Transverse colon (tissue), 4 donors: ENCODE data around the gene DGKG. TPM values are rescaled to one million over a fixed set of nuclear protein-coding genes. Genes with fewer than 3 reads are reported as not detected.

Experiments used
- DNase-seq: peaks from one replicate; pipeline ENCODE4 v3.0.0-alpha.2; 2019
- H3K27ac ChIP-seq, 4 donors: fragments of 200-600 bp; sonication (generic); 2 replicates each; pipeline ENCODE4 v1.5.1; 2016 to 2018; ENCODE audit warnings: inconsistent platforms in 4 of 4
- H3K27me3 ChIP-seq: fragments of 200-600 bp; sonication (generic); 2 replicates; pipeline ENCODE4 v1.5.1; 2017; ENCODE audit warnings: inconsistent platforms
- H3K36me3 ChIP-seq, 4 donors: fragments of 200-600 bp; sonication (generic); 2 replicates each; pipeline ENCODE4 v1.5.1; 2017 to 2019; ENCODE audit warnings: inconsistent platforms in 4 of 4
- H3K4me1 ChIP-seq, 4 donors: fragments of 200-600 bp; sonication (generic); 2 replicates each; pipeline ENCODE4 v1.5.1; 2017 to 2020; ENCODE audit warnings: inconsistent platforms in 4 of 4
- H3K4me3 ChIP-seq, 4 donors: fragments of 200-600 bp; sonication (generic); 1 replicate in 1 of 4; 2 replicates in 3 of 4; pipeline versions ENCODE4 v1.5.1 to v1.6.1; 2017 to 2019; ENCODE audit warnings: inconsistent platforms in 4 of 4
- H3K9me3 ChIP-seq, 2 donors: fragments of 200-600 bp; sonication (generic); 2 replicates each; pipeline ENCODE4 v1.5.1; 2017 to 2019; ENCODE audit warnings: inconsistent platforms in 2 of 2
- EP300 ChIP-seq: sonication (generic); formaldehyde crosslinking; IDR thresholded peaks from one replicate; pipeline ENCODE4 v1.6.1; 2017; ENCODE audit warnings: antibody characterized with exemption, low read depth
- POLR2A ChIP-seq: fragments of 450-650 bp; IDR thresholded peaks from one replicate; pipeline ENCODE4 v1.6.1; 2016; ENCODE audit warnings: antibody characterized with exemption, mild to moderate bottlenecking, moderate library complexity
- POLR2AphosphoS5 ChIP-seq, 3 donors: sonication (generic); formaldehyde crosslinking; IDR thresholded peaks; one replicate each; pipeline ENCODE4 v1.6.1; 2016; ENCODE audit warnings: antibody characterized with exemption in 3 of 3
- WGBS, 2 donors: methylation state at CpG; one replicate each; pipeline ENCODE4 v1.1.5; 2018; ENCODE audit warnings: low coverage in 1 of 2; 5-methylcytosine and 5-hydroxymethylcytosine counted together
- in situ Hi-C, 4 donors: fragments of 200-750 bp; cut with MboI; loops; one replicate each; pipeline versions ENCODE4 v1.15.0 to v1.15.1; 2017; ENCODE audit warnings: low sequenced_read_pairs in 3 of 4, low pct_ligation_motif_present in 1 of 4, low pct_unique_long_range_greater_than_20kb in 1 of 4
- intact Hi-C: fragments of 100-400 bp; cut with DNase I; formaldehyde crosslinking; loops from one replicate; pipeline ENCODE4 v1.15.1; 2023; ENCODE audit warnings: low total_unique reads
- total RNA-seq, 4 donors: library from RNA; depleted of rRNA; stranded (reverse); fragments of >200 nt; gene quantifications; one replicate each; pipeline ENCODE4 v1.1.0, GENCODE V29; 2016
- TF ChIP-seq, protein P1 (sequence below), 5 experiments: fragments of 200-600 bp in 3 of 5; fragments of 450-650 bp in 2 of 5; sonication (generic) in 3 of 5; IDR thresholded peaks; 1 replicate in 2 of 5; 2 replicates in 3 of 5; pipeline ENCODE4 v1.5.1; 2016 to 2017; ENCODE audit warnings: antibody characterized with exemption in 5 of 5, inconsistent platforms in 3 of 5, mild to moderate bottlenecking in 2 of 5, moderate library complexity in 1 of 5

The DGKG gene
- total RNA-seq, 4 donors from 2014 or later: 1.00 to 2.9 (median 1.8) TPM

DNA sequence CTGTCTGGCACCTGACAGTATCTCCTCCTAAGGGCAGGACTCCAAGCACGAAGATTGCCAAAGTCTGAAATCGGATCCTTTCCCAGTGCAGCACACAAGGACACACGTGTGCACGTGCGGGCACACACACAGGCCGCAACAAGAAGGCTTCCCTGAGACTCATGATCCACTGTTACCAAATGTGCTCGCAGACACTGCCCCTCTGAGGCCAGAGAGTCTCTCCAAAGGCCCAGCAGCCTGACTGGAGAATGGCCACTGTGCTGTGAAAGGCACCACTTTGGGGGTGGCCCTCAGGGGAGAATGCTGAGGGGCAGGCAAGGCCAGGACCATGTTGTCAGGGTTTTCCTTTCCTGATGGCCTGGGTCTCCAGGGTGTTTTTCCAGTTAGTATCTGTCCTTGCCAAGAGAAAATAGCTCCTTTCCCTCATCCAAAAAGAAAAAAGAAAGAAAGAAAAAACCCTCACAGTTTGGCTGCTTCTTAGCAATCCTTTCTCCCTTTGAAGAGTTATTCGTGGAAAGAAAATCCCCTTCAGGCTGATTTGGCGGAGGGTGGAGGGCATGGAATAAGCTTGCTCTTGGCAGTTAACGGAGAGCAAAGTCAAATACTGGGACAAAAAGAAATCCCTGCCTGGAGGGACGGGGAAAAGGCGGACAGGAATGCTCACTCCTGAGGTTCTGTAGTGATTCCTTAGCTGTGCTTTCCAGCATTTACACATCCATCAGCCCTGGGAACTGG is 141.0 kb downstream of the DGKG start:
- in situ Hi-C loops (no loop called here), intact Hi-C loops (no loop called here)
- DNase-seq: no peak
- no peak for TF ChIP-seq POLR2AphosphoS5 (IDR thresholded peaks at IDR 0.05)
- TF ChIP-seq, protein P1, sequence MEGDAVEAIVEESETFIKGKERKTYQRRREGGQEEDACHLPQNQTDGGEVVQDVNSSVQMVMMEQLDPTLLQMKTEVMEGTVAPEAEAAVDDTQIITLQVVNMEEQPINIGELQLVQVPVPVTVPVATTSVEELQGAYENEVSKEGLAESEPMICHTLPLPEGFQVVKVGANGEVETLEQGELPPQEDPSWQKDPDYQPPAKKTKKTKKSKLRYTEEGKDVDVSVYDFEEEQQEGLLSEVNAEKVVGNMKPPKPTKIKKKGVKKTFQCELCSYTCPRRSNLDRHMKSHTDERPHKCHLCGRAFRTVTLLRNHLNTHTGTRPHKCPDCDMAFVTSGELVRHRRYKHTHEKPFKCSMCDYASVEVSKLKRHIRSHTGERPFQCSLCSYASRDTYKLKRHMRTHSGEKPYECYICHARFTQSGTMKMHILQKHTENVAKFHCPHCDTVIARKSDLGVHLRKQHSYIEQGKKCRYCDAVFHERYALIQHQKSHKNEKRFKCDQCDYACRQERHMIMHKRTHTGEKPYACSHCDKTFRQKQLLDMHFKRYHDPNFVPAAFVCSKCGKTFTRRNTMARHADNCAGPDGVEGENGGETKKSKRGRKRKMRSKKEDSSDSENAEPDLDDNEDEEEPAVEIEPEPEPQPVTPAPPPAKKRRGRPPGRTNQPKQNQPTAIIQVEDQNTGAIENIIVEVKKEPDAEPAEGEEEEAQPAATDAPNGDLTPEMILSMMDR (IDR thresholded peaks at IDR 0.05): no peak
- TF ChIP-seq EP300: no peak
- no peak for TF ChIP-seq POLR2A
- Histone ChIP-seq H3K4me3 (no peak overlapping the region), H3K27me3 (no peaks in the 10 kb centered on the region), H3K27ac (no peak overlapping the region), H3K4me1 (no peaks in the 10 kb centered on the region), H3K9me3 (no peaks in the 10 kb centered on the region), H3K36me3 (no peaks in the 10 kb centered on the region)
- WGBS, 2 donors: 50 to 86% methylated on average over 2 to 12 of the region's 12 CpGs

DNA sequence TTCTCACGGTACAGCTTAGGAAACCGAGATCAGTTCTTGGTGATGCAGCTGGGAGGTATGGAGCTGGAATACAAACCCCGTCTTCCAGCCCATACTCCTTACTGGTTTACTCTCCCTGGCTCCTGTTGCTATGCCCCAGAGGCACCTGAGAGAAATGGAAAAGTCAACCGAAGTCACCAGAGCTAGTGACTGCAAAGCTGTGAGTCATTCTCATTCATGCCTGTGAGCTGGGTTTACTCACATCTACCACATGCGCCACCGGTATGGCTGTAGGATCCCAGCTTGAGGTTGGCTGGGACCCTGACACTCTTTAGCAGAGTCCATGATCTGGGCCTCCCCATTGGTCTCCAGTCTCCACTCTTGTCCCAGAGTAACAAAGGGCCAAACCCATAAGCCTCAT is 141.7 kb downstream of the DGKG start:
- in situ Hi-C loops (no loop called here), intact Hi-C loops (no loop called here)
- WGBS, 2 donors: 86 to 94% methylated on average over 1 to 6 of the region's 6 CpGs
- no peak overlapping the region for H3K27ac ChIP-seq
- H3K27me3 ChIP-seq: no peaks in the 10 kb centered on the region
- no peaks in the 10 kb centered on the region for H3K36me3 ChIP-seq
- DNase-seq: no peak
- no peaks in the 10 kb centered on the region for H3K4me1 ChIP-seq
- H3K9me3 ChIP-seq: no peaks in the 10 kb centered on the region
- TF ChIP-seq POLR2A: no peak
- no peak for TF ChIP-seq EP300
- TF ChIP-seq, protein P1 (IDR thresholded peaks at IDR 0.05): no peak
- no peak for TF ChIP-seq POLR2AphosphoS5 (IDR thresholded peaks at IDR 0.05)
- H3K4me3 ChIP-seq: no peak overlapping the region

DNA sequence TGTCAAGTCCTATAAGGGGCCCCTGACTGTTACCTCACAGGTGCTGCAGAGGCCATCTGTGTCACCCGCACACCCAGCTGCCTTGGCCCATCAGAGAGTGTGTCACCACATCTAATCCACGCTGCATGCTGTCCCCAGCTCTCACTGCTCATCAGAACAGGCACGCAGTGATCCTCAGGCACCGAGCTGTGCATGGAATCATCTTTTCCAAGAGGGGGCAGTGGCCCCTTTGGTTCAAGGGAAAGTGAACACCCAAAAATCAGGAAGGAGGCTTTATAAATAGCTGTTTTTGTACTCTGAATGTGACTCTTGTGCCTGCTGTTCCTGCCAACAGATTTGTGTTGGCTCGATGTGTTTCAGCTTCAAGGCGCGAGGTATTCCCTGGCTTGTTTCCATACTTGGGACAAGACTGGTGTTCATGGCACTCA is 142.8 kb downstream of the DGKG start:
- in situ Hi-C loops: no loop called here
- intact Hi-C loops: no loop called here
- no peak for DNase-seq

DNA sequence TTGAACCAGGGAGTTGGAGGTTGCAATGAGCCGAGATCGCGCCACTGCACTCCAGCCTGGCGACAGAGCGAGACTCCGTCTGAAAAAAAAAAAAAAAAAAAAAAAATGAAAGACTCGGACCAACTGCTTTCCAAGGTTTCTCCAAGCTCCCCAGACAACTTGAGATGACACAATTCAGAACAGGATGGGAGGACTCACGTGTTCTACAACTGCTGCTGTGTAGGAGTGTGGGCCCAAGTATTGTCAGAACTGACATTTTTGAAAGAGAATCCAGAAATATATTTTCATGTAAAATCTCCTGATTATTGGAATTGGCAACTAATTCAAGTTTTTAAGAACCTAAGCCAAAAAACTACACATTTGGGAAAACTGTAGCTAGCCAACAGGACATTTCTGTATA is 143.6 kb downstream of the DGKG start:
- Histone ChIP-seq H3K9me3 (no peaks in the 10 kb centered on the region), H3K4me3 (no peak overlapping the region), H3K27me3 (no peaks in the 10 kb centered on the region), H3K27ac (no peak overlapping the region), H3K36me3 (no peaks in the 10 kb centered on the region), H3K4me1 (no peaks in the 10 kb centered on the region)
- intact Hi-C loops (no loop called here), in situ Hi-C loops (no loop called here)
- DNase-seq: no peak
- 89 to 92% methylated on average over 8 of the region's 8 CpGs for WGBS, 2 donors
- TF ChIP-seq POLR2A (no peak), EP300 (no peak), POLR2AphosphoS5 (IDR thresholded peaks at IDR 0.05) (no peak)

More for the DNA sequence above, 142.8 kb downstream of the DGKG start:
- Histone ChIP-seq H3K4me3 (no peak overlapping the region), H3K36me3 (no peaks in the 10 kb centered on the region), H3K27me3 (no peaks in the 10 kb centered on the region), H3K27ac (no peak overlapping the region), H3K4me1 (no peaks in the 10 kb centered on the region), H3K9me3 (no peaks in the 10 kb centered on the region)
- 80 to 90% methylated on average over 4 to 7 of the region's 7 CpGs for WGBS, 2 donors
- TF ChIP-seq EP300 (no peak), POLR2A (no peak), POLR2AphosphoS5 (IDR thresholded peaks at IDR 0.05) (no peak)
- TF ChIP-seq, protein P1 (IDR thresholded peaks at IDR 0.05): no peak
